ENCODE results near the gene VTI1A. TPM values are rescaled to one million over a fixed set of nuclear protein-coding genes. Genes with fewer than 3 reads are reported as not detected.

The VTI1A gene
- total and polyA plus RNA-seq, 2 of the 8 experiments (the other 6 are each of a cell fraction or from before 2014, with no cell fraction given) = 6.0 to 20.0 TPM

DNA sequence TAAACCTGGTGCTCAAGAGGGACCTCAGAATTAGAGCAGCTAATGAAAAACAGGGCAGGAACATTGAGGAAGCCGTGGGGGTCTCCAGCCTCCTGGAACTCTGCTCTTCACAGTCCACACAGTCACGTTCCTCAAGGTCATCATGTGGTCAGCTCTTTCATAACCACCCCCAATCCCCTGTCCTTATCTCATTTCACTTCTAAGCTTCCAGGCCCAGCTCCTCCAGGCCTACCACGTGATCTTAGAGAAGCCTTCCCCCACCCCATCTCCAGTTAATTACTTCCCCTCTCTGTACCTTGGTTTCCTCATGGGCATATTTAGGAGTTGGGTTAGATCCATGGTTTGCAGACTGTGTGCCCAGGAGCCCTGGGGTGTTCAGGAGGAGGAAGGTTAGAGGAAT lies 396.6 kb downstream of the VTI1A start:
- H3K56ac ChIP-seq (replicated peaks; ENCODE audit: insufficient read length, low read depth, low read length) = no peak overlapping the region
- H3K23ac ChIP-seq (ENCODE audit: insufficient read length) = no peak overlapping the region
- no peak for FAIRE-seq

More for the DNA sequence above, 396.6 kb downstream of the VTI1A start:
- 87% methylated on average over 3 of the region's 3 CpGs; no CpG with 5 or more reads in 1 of the 2 experiments for WGBS, 2 experiments (ENCODE audit: extremely low coverage in 1 of 2, insufficient coverage in 1 of 2, insufficient read length in 1 of 2, insufficient replicate concordance in 2 of 2, low coverage in 1 of 2, low lambda C conversion rate in 2 of 2, missing lambda C conversion rate in 1 of 2)
- Histone ChIP-seq H3K9me3 (ENCODE audit: insufficient read depth in 2 of 2, low read depth in 1 of 2, low read length in 1 of 2) (peaks cover 17 to 18% of the 10 kb centered on the region in 2 experiments; a peak in 3 of 4 replicates), H2AFZ (ENCODE audit: low read length) (no peak overlapping the region), H3K4ac (replicated peaks; ENCODE audit: insufficient read length, low read depth, low read length) (no peak overlapping the region), H4K91ac (replicated peaks; ENCODE audit: insufficient read length, low read length) (no peak overlapping the region), H3K79me1 (ENCODE audit: low read depth, low read length) (no peaks in the 10 kb centered on the region), H3K14ac (ENCODE audit: insufficient read length) (no peak overlapping the region), H4K8ac (ENCODE audit: extremely low read depth, insufficient read depth, low read length) (no peak overlapping the region), H2AK5ac (ENCODE audit: low read depth, low read length) (no peak overlapping the region), H2BK20ac (ENCODE audit: low read length) (no peak overlapping the region), H3K27ac (ENCODE audit: low read depth, low read length) (no peak overlapping the region), H3K18ac (ENCODE audit: extremely low read depth, low read length) (no peak overlapping the region), H3K4me3 (ENCODE audit: extremely low read depth in 1 of 4, insufficient read depth in 2 of 4, low read depth in 3 of 4, low read length in 4 of 4) (no peak overlapping the region), H2BK120ac (replicated peaks; ENCODE audit: low read depth, low read length) (no peak overlapping the region), H2BK5ac (ENCODE audit: low read depth, low read length) (no peak overlapping the region), H2BK15ac (ENCODE audit: low read length) (no peak overlapping the region), H3K9ac (replicated peaks in 1 of 4; ENCODE audit: extremely low read depth in 1 of 4, low read depth in 3 of 4, low read length in 3 of 4) (no peak overlapping the region), H3K4me2 (ENCODE audit: insufficient read depth in 1 of 2, low read depth in 2 of 2, low read length in 2 of 2) (no peak overlapping the region), H3K79me2 (ENCODE audit: control insufficient read depth in 1 of 2, insufficient read depth in 2 of 2, low read length in 2 of 2) (no peaks in the 10 kb centered on the region), H3K23me2 (ENCODE audit: low read depth, low read length) (no peaks in the 10 kb centered on the region), H4K5ac (ENCODE audit: insufficient read length, low read depth, low read length) (no peak overlapping the region), H4K20me1 (replicated peaks in 1 of 2; ENCODE audit: control insufficient read depth in 1 of 2, insufficient read depth in 2 of 2, low read length in 2 of 2) (no peaks in the 10 kb centered on the region), H3K4me1 (replicated peaks in 1 of 4; ENCODE audit: control insufficient read depth in 3 of 4, insufficient read depth in 4 of 4, low read length in 3 of 4) (peaks cover 3 to 11% (median 6%) of the 10 kb centered on the region in 4 experiments), H3K36me3 (ENCODE audit: control insufficient read depth in 2 of 4, insufficient read depth in 4 of 4, low read length in 3 of 4) (peaks cover 0 to 8% (median 0%) of the 10 kb centered on the region in 4 experiments; a peak in 1 of 8 replicates), H2BK12ac (ENCODE audit: low read depth, low read length) (no peak overlapping the region), H3K27me3 (replicated peaks in 1 of 4; ENCODE audit: control insufficient read depth in 3 of 4, extremely low read depth in 1 of 4, insufficient read depth in 3 of 4, low read length in 3 of 4) (no peaks in the 10 kb centered on the region)
- POLR2A ChIA-PET (ENCODE audit: partially characterized antibody) = interaction anchor here (0.7 to 2.8 kb wide), 3 partner anchors 11 to 1014 kb away, joined by 3 to 8 read pairs (median 3); no protein-coding TSS in a partner anchor
- TF ChIP-seq BACH1 (IDR thresholded peaks at IDR 0.05; ENCODE audit: low read length) (no peak), EZH2 (IDR thresholded peaks at IDR 0.05; ENCODE audit: low read depth, low read length, severe bottlenecking) (no peak), BCL11A (IDR thresholded peaks at IDR 0.05; ENCODE audit: low read depth in 2 of 2, low read length in 2 of 2) (no peak)
- DNase-seq (ENCODE audit: low read depth in 1 of 2, low spot score in 2 of 2) = no peak
- CTCF ChIA-PET (ENCODE audit: partially characterized antibody) = interaction anchor here (0.7 to 0.9 kb wide), 3 partner anchors 8 to 96 kb away, joined by 3 to 4 read pairs (median 3); no protein-coding TSS in a partner anchor
